Measurements from ENCODE around the gene GLT1D1.

The GLT1D1 gene

GRCh38 chr12:128856035-128856790, 2.9 kb downstream of the GLT1D1 start:
- no peak for DNase-seq (ENCODE audit: low read depth)

- DNase-seq (ENCODE audit: low read depth) = no peak
Observed at GRCh38 chr12:128856791-128857078, 3.5 kb downstream of the GLT1D1 start.

DNA sequence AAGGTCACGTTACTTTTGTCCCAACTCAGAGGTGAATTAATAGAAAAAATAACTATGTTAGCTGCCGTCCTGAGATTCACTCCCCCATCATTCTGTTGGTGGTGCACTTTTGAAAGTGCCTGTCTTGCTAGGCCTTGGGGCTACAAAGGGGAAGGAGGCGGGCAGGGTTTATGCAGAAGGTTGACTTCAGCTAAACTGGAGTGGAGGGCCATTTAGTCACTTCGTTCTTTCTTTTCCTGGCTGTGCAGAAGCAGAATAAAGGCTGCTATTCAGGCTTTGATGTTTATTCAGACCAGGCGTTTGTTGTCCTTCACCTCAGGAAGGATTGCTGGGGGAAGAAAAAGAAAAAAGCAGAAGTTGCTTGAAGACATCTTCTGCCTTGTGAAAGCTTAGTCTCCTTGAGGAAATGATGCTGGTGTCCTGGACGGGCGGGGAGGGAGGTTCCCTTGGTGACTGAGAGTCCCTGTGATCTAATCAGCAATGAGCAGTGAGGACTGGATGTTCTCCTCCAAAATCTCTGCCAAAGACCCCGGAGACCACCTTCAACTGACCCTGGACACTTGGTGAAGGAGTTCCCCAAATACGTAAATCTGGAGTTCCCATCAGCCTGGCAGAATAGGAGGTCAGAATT, 4.0 kb downstream of the GLT1D1 start:
- DNase-seq (ENCODE audit: low read depth) = no peak

GRCh38 chr12:128859311-128859710, 6.0 kb downstream of the GLT1D1 start:
- no peak for DNase-seq (ENCODE audit: low read depth)

DNA sequence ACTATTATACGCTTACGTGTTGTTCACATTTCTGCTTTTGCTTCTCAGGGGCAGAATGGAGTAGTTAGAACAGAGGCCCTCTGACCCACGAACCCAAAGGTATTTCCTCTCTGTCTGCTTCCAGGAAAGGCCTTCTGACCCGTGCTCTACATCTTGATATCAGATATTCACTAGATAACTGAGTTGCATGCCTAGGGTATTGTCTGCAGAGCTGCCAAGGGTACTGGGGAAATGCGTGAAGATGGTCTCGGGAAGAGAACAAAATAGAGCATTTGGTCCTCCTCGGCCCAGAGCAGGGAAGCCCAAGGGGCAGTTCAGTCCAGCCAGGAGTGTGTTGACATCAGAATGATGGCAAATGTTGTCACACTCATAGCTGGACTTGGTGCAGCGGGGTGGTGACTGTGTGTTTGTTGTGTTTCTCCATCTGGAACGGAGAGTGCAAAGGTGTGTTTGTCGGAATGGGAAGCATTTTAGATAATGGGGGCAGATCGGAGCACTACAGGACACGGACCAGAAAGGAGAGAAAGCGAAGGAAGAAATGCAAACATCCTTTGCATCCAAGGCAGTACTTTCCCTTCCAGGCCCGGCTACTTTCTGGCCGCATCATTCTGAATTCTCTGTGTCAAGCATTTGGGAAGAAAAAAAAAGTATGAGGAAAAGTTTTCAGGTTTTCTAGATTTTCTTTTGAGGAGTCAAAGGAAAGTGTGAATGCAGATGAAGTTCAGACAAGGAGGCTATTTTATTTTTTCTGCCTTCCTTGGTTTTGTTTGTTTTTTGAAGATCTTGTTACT, 8.1 kb downstream of the GLT1D1 start:
- DNase-seq (ENCODE audit: low read depth) = no peak

DNA sequence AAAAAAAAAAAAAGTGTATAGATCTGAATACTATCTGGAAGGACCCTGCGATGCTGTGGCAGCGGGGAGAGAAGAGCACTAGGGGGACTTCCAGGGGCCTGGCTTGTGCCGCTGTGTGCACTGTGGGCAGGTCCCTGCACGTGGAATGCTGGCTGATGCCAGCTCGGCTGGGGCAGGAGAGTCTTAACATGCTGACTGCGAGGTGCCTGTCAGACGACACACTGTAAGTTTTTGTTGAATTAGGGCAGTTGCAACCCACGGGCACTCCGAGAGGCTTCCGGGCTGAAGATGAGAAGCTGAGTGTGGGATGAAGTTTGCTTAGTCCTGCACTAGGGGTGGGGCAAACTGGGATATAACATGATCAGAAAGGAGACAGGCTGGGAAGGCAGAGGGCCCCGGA, 10.7 kb downstream of the GLT1D1 start:
- DNase-seq (ENCODE audit: low read depth) = no peak

DNA sequence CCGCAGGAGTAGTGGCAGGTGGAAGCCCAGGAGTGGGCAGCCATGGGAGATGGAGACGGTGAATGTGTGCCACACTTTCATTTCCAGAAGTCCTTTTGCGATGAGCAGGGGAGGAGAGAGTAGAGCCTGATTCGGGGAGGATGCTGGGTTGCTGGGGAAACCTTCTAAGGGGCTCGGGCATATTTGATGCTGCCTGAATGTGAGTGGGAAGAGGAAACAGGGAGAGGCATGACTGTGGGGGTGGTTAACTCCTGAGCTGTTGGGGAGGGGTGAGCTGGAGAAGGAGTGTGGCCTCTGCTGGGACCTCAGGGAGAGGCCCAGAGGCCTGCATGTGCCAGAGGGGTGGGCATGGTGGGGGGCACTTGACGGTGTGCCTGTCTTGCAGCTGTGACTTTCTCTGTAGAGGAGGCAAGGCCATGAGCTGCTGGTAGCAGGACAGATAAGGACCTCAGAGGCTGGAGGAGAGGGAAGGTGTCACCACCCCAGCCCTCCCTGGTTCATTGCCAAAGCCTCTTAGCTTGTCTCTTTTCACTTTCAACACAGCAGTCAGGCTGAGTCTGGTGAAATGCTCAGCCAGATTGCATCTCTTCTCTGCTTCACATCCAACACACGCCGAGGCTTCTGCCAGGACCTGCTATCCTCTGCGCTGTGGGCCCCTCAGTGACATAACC, 11.4 kb downstream of the GLT1D1 start:
- DNase-seq (ENCODE audit: low read depth) = no peak

DNA sequence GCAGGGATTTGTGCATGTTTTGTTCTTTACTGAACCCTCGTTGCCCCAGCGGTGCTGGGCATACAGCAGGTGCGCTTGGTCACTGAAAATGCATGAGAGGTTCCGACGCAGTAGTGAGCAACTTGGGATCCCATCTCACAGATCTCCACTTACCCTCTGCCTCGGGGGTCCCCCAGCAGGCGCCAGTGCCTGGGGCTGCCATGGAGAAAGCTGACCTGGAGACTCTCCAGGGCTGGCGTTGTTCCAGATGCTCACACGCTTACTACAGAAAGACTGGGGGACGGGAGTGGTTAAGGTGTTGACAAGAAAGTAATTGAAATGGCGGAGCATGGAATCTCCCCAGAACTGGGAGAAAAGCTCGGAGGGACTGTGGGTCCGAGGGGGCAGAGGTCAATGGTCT, 14.2 kb downstream of the GLT1D1 start:
- no peak for DNase-seq (ENCODE audit: low read depth)

GRCh38 chr12:128871516-128871892, 18.2 kb downstream of the GLT1D1 start:
- no peak for DNase-seq (ENCODE audit: low read depth)

DNA sequence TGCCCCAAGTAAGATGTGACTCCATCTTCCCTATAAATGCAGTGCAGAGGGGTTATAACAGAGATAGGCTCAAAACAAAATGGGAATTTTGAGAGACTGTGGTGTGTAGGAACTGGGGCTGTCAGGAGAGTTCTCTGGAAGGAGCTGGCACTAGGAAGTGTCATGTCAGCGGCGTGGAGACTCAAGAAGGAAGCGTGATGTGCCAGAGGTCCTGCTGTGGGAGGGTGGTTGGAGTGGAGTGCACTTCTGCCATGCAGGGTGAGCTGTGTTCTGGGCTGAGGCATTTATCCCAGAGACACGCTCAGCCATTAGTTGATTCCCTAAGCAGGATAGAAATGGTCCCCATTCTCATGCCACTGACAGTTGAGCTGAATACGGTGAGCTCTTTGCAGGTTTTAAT, 19.0 kb downstream of the GLT1D1 start:
- DNase-seq (ENCODE audit: low read depth) = no peak

DNA sequence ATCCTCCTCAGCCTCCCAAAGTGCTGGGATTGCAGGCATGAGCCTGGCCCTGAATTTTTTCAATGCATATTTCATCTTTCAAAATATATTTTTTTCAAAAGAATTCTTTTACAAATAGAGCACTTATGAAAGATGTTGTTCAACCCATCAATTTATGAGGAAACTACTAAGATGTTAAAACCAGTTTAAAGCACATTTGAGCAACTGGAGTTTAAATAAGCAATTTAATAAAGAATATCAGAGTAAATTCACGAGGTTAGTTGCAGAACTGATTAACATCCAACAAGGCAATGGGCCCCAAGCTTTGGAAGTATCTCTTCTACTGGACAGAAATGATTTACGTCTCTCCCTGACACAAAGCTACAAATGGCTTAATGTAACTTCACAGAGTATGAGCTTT, 23.3 kb downstream of the GLT1D1 start:
- no peak for DNase-seq (ENCODE audit: low read depth)

DNA sequence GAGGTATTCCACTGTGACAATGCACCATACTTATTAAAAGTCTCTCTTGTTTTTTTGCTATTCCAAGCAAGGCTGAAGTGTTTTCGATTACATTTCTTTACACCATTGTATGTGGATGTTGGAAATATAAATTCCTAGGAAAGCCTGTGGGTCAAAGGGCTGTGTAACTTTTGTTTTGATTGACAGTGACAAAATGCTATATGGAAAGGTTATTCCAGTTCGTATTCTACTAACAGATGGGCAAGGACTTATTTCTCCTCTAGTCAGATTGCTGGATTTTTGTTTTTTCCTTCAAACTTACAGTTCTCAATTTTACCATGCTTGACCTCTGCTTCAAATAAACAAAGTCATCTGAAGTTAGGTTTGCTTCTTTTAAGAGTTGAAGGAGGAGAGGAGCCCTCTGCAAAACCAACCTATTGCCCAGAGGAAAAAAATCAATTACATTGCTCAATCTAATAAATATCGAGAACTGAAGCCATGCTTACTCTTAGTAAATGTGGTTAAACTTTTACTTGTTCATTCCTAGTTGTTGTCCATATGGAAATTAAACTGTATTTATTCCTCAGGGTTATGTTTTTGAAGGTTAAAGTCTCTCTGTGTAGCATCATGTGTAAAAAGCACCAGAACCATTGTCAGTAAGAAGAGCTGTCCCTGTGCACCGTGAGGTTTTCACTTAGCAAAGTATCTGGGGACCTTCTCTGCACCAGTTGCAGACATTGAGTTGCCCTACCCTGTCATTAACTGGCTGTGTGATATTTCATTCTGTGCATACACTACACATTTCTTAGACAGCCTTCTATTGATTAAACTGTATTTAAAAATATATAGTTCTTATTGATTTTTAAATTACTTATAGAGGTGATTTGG, 26.9 kb downstream of the GLT1D1 start:
- DNase-seq (ENCODE audit: low read depth) = no peak

- no peak for DNase-seq (ENCODE audit: low read depth)
Observed at GRCh38 chr12:128891856-128892255, 38.6 kb downstream of the GLT1D1 start.

- DNase-seq (ENCODE audit: low read depth) = no peak
Observed at GRCh38 chr12:128903236-128903635, 50.0 kb downstream of the GLT1D1 start.

DNA sequence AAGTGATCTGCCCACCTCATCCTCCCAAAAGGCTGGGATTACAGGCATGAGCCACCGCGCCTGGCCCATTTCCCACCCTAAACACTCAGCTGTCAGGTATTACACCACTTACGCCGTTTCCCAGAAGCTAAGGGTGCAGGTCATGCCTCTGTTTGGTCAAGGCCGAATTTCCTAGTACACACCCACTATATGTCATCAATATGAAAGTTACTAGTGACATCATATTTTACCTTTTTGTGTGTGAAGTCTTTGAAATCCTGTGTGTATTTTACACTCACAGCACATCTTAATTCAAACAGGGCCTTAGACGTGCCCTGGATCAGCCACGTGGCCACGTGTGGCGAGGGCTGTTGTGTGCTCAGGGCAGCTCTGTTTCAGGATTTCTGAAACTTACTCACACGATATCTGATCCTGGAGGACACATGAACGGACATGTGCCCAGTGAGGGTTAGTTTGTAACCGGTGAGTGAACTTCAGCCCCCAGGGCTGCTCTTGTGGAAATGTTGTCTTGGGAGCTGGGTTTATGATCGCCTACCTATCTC, 51.8 kb downstream of the GLT1D1 start:
- DNase-seq (ENCODE audit: low read depth) = no peak

GRCh38 chr12:128906485-128907137, 53.3 kb downstream of the GLT1D1 start:
- DNase-seq (ENCODE audit: low read depth) = no peak

DNA sequence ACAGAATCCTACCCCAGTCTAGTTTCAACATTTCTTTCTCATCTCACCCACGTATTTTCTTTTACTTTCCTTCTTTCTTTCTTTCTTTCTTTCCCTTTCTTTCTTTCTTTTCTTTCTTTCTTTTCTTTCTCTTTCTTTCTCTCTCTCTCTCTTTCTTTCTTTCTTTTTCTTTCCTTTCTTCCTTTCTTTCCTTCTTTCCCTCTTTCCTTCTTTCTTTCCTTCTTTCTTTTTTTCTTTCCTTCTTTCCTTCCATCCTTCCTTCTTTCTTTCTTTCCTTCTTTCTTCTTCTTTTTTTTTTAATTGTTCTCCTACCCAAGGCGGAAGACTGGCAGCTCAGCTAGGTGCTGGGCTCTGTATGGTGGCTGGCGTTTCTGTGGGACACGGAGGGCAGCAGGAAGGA, 55.0 kb downstream of the GLT1D1 start:
- DNase-seq (ENCODE audit: low read depth) = no peak

GRCh38 chr12:128909653-128910052, 56.4 kb downstream of the GLT1D1 start:
- DNase-seq (ENCODE audit: low read depth) = no peak

DNA sequence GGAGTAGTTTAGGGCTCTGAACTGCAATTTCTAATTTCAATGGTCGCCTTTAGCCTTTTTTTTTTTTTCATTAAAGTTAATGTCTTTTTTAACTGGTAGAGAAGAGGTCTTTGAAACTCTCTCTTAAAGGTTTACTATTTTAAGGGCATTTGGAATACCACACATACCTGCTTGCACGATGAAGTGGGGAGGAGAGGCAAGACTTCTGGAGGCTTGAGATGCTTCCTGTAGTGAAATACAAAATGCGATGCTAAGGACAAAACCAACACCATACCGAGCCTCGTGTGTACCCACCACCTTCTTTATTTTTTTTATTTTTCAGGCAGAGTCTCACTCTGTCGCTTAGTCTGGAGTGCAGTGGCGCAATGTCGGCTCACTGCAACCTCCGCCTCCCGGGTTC, 57.4 kb downstream of the GLT1D1 start:
- no peak for DNase-seq (ENCODE audit: low read depth)

DNA sequence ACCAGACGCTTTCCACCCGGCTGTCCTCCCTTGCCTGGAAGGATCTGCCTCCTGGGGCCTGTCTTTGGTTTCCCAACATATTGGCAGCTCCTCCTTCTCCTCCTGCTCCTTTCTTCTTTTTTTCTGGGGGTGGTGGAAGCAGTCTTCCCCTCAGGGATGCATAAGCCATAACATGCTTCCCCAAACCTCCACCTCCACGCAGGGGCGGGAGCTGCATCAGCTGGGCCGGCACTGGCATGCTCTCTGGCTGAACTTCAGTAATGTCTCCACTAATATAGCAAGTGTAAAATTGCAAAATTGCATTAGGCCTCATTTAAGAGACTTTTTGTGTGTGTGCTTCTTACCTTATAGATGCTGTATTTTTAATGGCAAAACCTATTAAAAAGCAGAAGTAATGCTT, 58.6 kb downstream of the GLT1D1 start:
- no peak for DNase-seq (ENCODE audit: low read depth)
